H4 (cell line): ENCODE results near the gene NPSR1. TPM values are rescaled to one million over a fixed set of nuclear protein-coding genes. Genes with fewer than 3 reads are reported as not detected.
"Not testable (repeated sequence)": the region's sequence is repeated elsewhere in the genome, so short reads cannot be mapped to it uniquely, and the experiment has no call there.

Experiments
- DNase-seq: peaks from one replicate; pipeline ENCODE4 v3.0.0-alpha.2; 2015; ENCODE audit warnings: low spot score
- total RNA-seq: library from RNA; depleted of rRNA; stranded (reverse); fragments of >200 nt; shearing (Covaris generic); gene quantifications from 2 replicates; pipeline ENCODE4 v1.2.3, GENCODE V29; 2014; rRNA removed

NPSR1 gene
- not detected in 2 replicates for total RNA-seq

GRCh38 chr7:34657632-34658268 is at the start of gene NPSR1:
NPSR1 (plus strand) TSS chr7:34658218; CDS start chr7:34658413, 195 bp downstream.
- no peak for DNase-seq

- DNase-seq: peak; percentile 42
These were observed 45.4 kb upstream of the NPSR1 start for GRCh38 chr7:34612661-34613060.

- DNase-seq: no peak
These were observed 37.6 kb upstream of the NPSR1 start for GRCh38 chr7:34620425-34620824.

GRCh38 chr7:34622182-34622581 is 35.8 kb upstream of the NPSR1 start:
- no peak for DNase-seq

- DNase-seq: no peak
These were observed 35.2 kb upstream of the NPSR1 start for GRCh38 chr7:34622771-34623250.

- not testable (repeated sequence) for DNase-seq
These were observed 29.4 kb upstream of the NPSR1 start for GRCh38 chr7:34628618-34629017.

- DNase-seq: no peak
These were observed 5.2 kb upstream of the NPSR1 start for GRCh38 chr7:34652809-34653208.

GRCh38 chr7:34653787-34654186 is 4.2 kb upstream of the NPSR1 start:
- no peak for DNase-seq

GRCh38 chr7:34655384-34655783 is 2.6 kb upstream of the NPSR1 start:
- no peak for DNase-seq

- DNase-seq: no peak
These were observed 2.0 kb upstream of the NPSR1 start for GRCh38 chr7:34656041-34656440.

GRCh38 chr7:34659472-34660075 is 1.6 kb downstream of the NPSR1 start:
- DNase-seq: no peak

- no peak for DNase-seq
These were observed 4.2 kb downstream of the NPSR1 start for GRCh38 chr7:34662058-34662708.

GRCh38 chr7:34664755-34665154 is 6.7 kb downstream of the NPSR1 start:
- no peak for DNase-seq

- DNase-seq: no peak
These were observed 14.4 kb downstream of the NPSR1 start for GRCh38 chr7:34672430-34672829.

GRCh38 chr7:34673066-34673465 is 15.0 kb downstream of the NPSR1 start:
- DNase-seq: no peak

GRCh38 chr7:34675749-34676374 is 17.8 kb downstream of the NPSR1 start:
- peak; percentile 34 for DNase-seq

- no peak for DNase-seq
These were observed 19.5 kb downstream of the NPSR1 start for GRCh38 chr7:34677491-34677890.

GRCh38 chr7:34687529-34687928 is 29.5 kb downstream of the NPSR1 start:
- DNase-seq: no peak

- no peak for DNase-seq
These were observed 38.4 kb downstream of the NPSR1 start for GRCh38 chr7:34696415-34696814.

GRCh38 chr7:34709771-34710170 is 51.8 kb downstream of the NPSR1 start:
- DNase-seq: no peak

- no peak for DNase-seq
These were observed 60.8 kb downstream of the NPSR1 start for GRCh38 chr7:34718867-34719266.

GRCh38 chr7:34719636-34720035 is 61.6 kb downstream of the NPSR1 start:
- DNase-seq: no peak

- DNase-seq: no peak
These were observed 62.3 kb downstream of the NPSR1 start for GRCh38 chr7:34720289-34720688.
